HG02798 (cell line): ENCODE results near the gene UHRF2.

ENCODE experiments used
- ATAC-seq: cut with Tn5 transposase; IDR thresholded peaks from one replicate; pipeline ENCODE4 v1.9.1; 2021; ENCODE audit warnings: mild to moderate bottlenecking; ENCODE audit not compliant: unreplicated experiment, poor library complexity

The UHRF2 gene

DNA sequence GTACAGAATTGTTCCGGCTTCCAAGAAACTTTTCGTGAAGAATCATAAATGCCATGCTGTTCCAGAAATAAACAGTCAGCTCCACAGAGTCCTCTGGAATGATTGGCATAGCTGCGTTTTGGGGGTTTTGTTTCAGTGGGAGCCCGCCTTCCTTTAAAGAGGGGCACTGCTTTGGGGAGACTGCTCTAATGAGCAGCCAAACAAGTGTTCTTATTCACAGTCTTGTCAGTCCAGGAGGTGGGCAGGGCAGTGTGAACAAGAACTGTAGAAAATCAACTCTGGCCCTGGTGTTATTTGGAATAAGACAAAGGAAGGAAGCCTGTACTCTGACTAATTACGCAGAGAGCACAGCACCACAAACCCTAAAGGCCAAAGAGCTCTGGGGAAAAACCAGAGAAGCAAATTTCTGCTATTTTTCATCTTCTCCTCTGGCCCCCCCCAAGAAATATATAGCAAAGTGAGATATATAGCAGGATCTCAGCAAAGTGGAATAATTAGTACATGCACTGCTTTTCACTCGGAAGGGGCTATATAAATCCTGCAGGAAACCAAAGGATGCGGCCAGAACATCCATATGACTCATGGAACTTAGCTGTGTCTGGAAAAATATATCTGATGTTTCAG lies 139.6 kb downstream of the UHRF2 start:
- ATAC-seq, result no peak

DNA sequence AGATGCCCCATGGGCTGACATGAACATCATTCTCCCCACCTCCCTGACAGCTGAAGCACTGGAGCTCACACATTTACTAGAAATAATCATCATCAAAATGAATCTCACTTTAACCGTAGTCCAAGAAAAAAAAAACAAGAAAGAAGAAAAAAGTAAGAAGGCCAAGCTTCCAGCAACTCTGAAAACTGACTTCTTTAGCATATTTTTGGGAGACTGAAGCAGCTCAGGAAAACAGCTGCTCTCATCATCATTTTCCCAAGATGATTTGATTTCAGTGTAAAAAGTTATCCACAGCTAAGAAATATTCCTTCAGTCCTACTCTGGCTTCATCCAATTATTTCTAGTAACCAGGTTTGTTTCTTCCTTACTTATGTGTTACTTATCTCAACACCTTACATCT lies 140.9 kb downstream of the UHRF2 start:
- ATAC-seq, result no peak
